Keratinocyte (primary cell): ENCODE results near the gene LDAF1.

Experiments used
- EZH2 ChIP-seq: IDR thresholded peaks from one replicate; pipeline ENCODE4 v1.6.1; 2012; ENCODE audit warnings: inconsistent platforms, mild to moderate bottlenecking, low read length, moderate library complexity
- TF ChIP-seq, protein P1 (sequence below), 3 experiments: IDR thresholded peaks in 1 of 3; conservative IDR thresholded peaks in 1 of 3; optimal IDR thresholded peaks in 1 of 3; 2 replicates in 2 of 3; 3 replicates in 1 of 3; pipeline versions ENCODE3 to v1.5.1; 2011; ENCODE audit warnings: low read length in 3 of 3, mild to moderate bottlenecking in 3 of 3, moderate library complexity in 2 of 3, control low read depth in 1 of 3, inconsistent platforms in 1 of 3; ENCODE audit not compliant: insufficient read depth in 2 of 3; ENCODE audit errors: extremely low read depth in 1 of 3

DNA sequence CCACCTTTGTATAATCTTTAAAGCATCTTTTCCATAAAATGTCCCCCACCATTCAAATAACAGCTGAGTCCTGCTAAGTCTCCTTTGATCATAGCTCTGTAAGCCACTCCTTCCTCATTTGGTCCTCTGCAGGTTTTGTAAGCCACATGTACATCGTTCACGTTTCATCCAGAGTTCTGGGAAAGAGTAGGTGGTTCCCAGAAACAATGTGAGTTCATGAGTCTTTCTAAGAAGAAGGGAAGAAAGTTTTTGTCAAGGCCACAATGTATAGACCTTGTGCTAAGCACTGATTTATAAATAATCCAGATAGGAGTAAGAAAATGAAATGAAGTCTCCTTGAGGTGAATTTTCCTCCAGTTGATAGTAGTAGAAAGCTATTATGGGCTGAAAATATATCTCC is 66.3 kb downstream of the LDAF1 start:
- TF ChIP-seq, protein P1, sequence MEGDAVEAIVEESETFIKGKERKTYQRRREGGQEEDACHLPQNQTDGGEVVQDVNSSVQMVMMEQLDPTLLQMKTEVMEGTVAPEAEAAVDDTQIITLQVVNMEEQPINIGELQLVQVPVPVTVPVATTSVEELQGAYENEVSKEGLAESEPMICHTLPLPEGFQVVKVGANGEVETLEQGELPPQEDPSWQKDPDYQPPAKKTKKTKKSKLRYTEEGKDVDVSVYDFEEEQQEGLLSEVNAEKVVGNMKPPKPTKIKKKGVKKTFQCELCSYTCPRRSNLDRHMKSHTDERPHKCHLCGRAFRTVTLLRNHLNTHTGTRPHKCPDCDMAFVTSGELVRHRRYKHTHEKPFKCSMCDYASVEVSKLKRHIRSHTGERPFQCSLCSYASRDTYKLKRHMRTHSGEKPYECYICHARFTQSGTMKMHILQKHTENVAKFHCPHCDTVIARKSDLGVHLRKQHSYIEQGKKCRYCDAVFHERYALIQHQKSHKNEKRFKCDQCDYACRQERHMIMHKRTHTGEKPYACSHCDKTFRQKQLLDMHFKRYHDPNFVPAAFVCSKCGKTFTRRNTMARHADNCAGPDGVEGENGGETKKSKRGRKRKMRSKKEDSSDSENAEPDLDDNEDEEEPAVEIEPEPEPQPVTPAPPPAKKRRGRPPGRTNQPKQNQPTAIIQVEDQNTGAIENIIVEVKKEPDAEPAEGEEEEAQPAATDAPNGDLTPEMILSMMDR (optimal IDR thresholded peaks at IDR 0.05 in 1 of 3, IDR thresholded peaks at IDR 0.05 in 1 of 3, conservative IDR thresholded peaks at IDR 0.05 in 1 of 3; ENCODE audit: extremely low read depth in 1 of 3, insufficient read depth in 2 of 3, low read length in 3 of 3) = no peak
- TF ChIP-seq EZH2 = no peak
